GDM1 (cell line): ENCODE data around the gene AMIGO3.
"Not testable (repeated sequence)": the region's sequence is repeated elsewhere in the genome, so short reads cannot be mapped to it uniquely, and the experiment has no call there.

Source experiments
- DNase-seq: peaks from one replicate; lab custom pipeline; 2025; lab: John Stamatoyannopoulos, UW

Gene AMIGO3

DNA sequence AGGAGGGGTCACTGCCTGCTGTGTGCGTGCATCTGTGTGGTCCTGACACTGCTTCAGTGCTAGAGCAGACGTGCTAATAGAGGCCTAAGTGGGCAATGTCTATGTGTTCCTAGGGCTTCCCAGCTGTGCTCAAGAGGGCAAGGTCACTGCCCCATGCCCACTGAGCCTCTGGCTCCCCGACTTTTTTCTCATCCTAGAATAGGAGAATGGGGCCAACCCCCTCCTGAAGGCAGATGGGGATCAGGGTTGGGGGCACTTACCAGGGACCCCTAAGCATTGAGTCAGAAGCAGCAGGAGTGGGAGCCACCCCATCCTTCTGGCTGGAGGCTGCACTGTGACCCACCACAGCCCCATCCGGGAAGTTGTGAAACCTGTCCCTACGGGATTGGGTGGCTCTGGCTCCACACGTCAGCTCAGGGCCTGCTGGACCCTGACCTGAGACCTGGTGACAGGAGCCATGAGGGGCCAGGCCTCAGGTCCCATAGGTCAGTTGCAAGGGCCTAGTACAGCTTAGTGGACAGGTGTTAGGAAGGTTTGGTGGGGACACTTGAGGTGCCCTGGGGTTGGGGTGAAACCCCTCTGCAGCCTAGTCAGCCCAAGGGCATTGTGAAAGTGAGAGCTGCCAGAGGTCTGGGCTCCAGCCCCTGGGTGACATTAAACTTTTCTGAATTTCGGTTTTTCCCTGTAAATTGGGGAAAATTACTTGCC lies 31.0 kb downstream of the AMIGO3 start:
- DNase-seq: not testable (repeated sequence)

DNA sequence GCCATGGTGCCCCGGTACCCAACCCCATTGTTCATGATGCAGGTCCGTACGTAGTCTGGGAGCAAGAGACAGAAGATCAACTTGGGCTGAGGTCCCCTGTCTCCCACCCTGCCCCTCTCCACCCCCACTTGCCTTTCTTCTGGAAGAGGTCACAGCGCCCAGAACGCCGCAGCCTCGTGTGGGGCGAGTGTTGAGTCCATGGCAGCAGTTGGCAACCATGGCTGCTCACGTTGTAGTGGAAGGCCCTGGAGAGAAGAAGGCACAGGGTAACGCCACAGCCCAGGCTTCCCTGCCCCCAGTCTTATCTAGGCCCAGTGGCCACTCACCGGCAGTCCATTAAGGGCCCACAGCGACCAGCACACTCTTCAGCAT lies 32.1 kb downstream of the AMIGO3 start:
- DNase-seq: not testable (repeated sequence)

DNA sequence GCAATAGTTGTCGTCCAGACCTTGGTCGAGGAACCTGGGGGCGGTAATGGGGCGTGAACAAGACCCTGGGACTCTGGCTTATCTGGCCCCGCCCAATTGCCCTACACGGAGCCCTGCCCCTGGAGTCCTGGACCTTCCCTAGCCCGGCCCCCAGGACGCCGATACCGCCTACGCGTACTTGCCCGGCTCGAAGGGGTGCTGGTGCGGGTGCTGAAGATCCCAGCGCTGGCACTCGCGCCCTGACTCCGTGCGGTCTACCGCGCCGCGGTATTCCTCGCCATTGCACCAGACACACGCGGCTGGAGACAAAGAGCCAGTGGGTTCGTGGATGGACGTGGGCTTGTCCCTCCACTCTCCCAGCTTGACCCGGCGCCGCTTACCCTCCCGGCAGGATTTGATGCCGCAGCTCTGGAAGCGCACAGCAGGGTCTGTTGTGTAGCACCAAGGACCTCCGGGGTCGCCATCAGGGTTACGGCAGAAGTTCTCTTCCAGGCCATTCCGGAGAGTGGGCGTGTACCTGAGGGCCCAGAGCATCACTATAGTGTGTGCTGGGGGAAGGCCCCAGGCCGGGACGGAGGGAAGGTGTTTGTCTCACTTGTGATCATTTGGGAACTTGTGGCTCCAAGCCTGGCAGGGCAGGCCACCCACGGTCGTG lies 32.6 kb downstream of the AMIGO3 start:
- not testable (repeated sequence) for DNase-seq

DNA sequence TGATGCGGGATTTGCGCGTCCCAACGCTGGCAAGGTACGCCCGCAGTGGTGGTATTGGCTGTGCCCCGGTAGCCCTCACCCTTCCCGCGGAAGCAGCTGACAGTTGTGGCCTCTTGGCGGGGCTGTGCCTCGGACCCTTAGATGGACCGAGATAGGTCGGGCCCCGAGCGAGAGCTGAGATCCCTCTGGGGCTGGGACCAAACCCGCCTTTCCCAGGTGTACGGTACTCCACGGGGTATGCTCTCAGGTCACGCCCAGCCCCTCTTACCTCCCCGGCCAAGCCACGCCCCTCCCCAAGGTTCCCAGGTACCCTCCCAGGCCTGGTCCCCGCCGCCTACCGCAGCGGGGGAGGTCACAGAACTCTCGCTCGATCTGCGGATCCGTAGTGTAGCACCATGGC lies 33.1 kb downstream of the AMIGO3 start:
- not testable (repeated sequence) for DNase-seq

DNA sequence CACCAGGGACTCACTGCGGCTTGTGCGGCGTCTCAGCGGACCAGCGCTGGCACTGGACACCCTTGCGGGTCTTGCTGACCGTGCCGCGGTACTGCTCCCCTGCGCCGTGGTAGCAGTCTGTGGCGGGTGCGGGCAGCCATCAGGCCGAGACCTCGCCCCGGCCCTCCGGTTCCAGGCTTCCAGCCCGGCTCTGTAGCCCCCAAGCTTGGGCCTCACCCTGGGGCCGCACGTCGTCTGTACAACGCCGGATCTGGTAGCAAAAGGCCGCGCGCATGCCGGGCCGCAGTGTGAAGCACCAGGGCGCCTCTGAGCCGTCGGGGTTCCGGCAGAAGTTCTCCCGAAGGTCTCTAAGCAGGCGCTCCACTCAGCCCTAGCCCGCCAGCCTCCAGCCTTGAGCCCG lies 33.6 kb downstream of the AMIGO3 start:
- DNase-seq: not testable (repeated sequence)

DNA sequence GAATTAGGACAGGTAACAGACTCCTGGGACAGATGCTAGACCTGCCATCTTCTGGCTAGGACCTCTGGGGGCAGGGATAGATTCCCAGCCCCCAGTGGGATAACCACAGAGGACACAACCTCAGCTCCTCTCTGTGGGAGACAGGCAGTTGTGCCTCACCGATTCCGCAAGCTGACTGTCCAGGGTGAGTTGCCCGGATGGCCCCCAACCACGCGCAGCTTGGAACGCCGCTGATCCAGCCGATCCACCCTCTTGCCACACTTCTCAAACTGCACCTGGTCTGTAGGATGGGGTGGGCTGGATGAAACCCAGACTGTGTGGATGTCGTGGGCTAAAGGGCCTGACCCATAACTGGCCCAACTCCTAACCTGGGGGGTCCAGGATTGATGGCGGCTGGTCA lies 34.4 kb downstream of the AMIGO3 start:
- not testable (repeated sequence) for DNase-seq

DNA sequence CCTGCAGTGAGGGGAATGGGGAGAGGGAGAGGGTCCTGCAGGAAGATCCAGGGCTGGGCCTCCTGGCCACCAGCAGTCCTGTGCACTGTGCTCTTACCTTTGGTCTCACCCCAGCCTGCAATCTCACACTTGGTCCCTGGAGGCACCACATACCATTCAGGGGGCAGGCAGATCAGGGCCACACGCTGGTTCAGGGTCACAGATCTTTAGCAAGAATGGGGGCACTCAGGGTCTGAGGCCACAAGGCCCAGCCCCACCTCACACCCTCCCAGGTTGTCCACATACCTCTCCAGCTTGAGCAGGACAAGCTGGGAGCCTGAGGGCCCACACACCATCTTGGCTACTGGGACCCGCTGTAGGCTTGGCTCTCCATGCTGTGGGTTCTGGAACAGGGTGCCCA lies 35.0 kb downstream of the AMIGO3 start:
- DNase-seq: not testable (repeated sequence)

DNA sequence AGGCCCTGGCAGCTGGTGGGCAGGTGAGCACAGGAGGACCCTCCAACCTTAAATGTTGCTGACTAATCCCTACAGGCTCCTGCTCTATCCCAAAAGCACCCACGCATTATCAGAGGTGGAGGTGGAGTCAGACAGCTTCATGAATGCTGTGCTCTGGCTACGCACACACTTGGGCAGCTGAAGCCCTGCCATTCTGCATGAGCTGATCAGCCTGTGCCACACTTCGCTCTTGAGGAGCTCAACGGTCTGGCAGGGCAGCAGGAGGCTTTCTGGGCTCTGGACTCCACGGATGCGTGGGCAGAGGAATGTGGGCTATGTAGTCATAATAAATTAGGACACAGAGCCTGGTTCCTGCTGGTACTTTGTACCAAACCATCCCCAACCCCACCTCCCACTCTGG lies 36.3 kb downstream of the AMIGO3 start:
- DNase-seq: no peak

DNA sequence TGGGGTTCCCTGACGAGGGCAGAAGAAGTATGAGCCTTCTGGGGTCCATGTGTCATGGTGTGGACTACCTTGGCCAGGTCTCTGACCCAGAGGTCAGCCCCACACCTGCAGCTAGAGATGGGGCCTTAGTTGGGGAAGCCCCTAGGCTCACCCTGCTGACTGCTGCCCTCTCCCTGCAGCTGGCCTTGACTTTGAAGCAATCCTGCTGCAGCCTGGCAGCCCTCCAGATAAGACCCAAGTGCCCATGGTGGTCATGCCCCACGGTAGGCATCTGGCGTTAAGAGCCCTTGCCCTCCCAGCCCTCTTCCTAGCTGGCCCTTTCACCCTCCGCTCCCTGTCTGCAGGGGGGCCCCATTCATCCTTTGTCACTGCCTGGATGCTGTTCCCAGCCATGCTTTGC lies 37.9 kb downstream of the AMIGO3 start:
- no peak for DNase-seq

DNA sequence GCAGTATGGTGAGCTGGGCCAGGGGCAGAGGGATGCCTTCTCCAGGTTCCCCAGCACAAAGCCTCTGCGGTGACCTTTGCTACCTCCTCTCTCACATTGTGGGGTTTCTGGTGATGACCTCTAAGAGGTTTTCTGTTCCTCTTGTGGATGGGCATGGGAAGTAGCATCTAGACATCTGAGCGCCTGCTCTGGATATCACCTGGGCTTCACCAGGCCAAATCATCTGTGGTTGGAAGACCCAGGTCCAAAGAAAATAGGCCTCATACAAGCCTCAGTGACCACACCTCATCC lies 38.3 kb downstream of the AMIGO3 start:
- DNase-seq: no peak

DNA sequence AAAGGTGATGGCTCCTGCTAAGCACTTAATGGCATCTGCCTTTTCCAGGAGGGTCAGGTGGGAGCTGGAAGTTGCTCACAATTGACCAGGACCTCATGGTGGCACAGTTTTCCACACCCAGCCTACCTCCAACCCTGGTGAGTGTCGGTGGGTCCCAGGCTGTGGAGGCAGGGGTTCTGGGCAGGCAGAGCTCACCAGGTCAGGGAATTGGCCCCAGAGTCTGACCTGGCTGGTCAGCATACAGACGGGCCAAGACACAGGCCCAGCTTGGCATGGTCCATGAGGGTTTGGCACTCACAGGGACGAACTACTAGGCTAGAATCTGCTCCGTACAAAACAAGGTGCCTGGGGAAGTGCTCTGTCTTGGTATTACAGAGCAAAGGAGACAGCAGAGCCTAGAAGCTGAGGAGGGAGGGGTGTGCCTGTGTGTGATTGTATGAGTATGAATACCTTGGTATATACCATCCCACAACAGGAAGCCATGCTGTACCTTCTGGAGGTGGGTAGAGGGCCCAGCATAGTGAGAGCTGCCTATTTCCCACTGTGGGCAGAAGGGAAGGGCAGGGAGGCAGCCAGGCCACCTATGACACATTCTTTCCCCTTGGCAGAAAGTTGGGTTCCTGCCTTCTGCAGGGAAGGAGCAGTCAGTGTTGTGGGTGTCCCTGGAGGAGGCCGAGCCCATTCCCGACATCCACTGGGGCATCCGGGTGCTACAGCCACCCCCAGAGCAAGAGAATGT lies 38.8 kb downstream of the AMIGO3 start:
- DNase-seq: no peak

DNA sequence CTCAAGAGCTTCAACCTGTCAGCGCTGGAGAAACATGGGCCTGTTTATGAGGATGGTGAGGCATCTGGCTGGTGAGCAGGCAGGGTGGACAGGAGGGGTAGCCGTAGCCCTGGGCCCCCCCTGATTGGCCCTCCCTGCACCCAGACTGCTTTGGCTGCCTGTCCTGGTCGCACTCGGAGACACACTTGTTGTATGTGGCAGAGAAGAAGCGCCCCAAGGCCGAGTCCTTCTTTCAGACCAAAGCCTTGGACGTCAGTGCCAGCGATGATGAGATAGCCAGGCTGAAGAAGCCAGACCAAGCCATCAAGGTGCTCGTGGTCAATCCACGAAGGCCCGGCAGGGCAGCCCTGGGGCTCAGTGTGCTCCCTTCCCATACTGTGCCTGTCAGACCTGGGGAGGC lies 43.6 kb downstream of the AMIGO3 start:
- DNase-seq: no peak

DNA sequence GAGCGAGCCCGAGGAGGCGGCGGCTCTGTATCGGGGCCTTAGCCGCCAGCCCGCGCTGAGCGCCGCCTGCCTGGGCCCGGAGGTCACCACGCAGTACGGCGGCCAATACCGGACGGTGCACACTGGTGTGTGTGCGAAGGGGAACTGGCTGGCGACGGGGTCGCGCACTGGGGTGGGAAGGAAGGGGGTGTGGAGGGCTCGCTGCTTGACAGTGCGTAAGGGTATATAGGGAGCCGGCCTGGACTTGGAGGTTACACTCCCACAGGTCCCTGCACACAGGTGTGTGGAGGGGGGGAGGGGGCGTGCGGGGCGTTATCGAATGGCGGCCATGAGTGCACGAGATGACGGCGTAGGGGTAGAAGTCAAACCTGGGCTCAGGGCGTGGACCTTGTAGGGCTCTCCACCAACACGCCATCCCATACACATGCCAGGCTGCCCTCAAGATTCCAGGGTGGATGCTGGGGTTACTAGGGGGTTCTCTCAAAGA lies 44.9 kb downstream of the AMIGO3 start:
- no peak for DNase-seq

DNA sequence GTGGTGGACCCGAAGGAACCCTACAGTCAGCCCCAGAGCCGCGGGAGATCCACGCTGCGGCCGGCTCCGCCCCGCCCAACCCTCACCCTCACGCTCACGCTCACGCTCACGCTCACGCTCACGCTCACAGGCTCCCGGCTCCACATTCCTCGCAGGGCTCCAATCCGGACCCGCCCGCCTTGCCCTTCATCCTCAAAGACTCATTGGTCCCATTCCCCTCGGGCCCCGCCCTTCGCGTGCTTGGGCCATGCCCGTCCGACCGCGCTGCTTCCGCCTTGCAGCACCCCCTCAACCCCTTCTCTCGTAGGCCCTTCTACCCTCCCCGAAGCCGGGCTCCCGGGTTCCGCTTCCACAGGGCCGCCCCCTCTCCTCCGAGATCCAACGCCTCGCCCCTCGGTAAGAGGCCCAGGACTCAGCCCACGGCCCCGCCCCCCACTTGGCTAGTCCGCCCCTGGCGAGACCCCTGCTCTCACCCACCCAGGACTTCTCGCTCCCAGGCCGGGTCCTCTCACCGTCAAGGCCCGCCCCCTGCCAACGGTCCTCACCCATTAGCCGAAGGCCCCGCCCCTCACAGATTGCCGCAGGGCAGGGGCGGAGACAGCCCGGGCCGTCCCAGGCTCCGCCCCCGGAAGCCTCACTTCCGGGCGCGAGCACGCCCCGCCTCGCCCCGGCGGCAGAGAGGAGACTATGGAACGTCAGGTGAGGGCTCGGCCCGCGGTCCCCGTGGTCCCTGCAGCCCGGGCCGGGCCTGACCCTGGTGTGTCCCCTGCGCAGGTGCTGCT lies 45.6 kb downstream of the AMIGO3 start, which contains the start of gene APEH:
APEH (plus strand) TSS at position 637 of the 782 bp plus-strand sequence; CDS start at position 688, 51 bp downstream.
- no peak for DNase-seq

DNA sequence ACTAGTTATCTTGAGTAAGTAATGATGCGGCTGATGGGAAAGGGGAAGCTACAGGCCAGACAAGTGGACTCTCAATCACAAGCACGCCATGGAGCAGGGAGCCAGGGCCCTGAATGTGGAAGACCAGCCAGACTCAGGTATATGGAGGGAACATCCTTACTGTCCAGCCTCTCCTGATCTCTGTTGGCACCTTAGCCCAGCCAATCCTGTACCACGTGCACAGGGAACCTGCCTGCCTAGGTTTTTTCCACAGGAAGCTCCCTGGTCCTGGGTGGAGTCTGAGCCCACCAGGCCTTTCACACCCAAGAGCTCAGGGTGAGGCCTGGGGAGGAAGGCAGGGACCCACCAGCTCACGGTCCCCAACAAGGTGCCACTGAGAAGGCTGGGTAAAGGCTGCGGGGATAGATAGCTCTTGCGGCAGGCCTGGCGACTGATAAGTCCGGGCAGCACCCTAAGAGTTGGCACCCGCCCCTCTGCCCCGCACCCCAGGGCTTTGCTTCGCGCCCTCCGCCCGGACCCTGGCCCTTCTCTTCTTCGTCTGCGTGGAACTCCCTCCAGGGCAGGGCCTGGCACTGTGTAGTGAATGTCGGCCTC lies 46.3 kb downstream of the AMIGO3 start:
- DNase-seq: no peak

DNA sequence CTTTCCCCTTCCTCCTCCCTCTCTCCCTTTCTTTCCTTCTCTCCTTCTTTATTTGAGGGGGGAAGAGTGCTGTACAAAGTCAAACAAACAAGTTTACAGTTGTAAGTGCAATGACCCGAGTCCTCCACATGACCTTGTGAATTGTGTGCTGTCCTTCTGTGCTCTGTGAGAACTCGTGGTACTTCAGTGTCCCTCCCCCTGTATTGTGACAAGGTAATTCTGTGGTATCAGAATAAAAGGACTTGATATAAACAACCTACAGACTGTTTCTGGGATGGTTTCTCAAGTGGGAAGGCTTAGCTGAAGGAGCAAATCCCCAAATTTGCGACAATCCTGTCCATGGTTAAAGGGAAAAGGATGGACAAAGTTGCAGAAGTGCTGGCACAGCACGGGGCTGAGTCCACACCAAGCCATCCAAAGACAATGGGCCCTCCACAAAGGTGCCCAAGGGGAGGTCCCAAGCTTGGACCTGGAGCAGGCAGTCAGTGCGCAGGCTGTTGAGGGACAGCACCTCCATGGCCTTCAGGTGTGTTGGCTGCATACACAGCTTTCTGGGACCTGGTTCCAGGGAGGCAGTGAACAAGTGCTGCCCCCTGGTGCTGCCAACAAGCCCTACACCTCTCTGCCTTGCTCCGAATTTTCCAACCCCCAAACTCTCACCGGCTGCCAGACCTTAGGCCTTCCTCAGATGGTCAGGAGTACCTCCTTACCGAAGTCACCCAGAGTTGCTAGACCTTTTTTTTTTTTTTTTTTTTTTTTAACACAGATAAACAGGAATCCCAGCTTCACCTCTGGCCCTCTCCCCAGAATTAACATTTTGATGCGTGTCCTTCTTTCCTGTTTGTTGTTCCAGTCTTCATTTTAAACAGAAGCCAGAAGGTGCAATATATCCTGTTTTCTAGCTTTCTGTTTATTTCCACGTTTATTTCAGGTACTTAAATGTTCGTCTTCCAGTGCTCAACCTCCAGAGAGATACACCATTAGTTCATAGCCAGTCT lies 47.9 kb downstream of the AMIGO3 start:
- no peak for DNase-seq

DNA sequence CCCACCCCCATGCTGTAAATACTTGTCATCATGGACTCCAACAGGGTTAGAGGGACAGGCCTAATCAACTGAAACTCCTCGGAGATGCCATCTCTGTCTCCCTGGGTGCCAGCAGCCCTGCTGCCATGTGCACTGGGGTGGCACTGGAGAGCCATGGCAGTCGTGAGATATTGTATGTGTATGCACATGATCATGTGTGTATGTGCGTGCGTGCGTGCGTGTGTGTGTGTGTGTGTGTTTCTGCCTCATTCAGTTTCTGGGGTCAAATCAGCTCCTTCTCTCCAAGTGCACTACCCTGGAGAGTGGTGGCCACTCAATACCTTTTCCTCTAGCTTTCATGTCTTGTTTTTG lies 48.6 kb downstream of the AMIGO3 start:
- no peak for DNase-seq

DNA sequence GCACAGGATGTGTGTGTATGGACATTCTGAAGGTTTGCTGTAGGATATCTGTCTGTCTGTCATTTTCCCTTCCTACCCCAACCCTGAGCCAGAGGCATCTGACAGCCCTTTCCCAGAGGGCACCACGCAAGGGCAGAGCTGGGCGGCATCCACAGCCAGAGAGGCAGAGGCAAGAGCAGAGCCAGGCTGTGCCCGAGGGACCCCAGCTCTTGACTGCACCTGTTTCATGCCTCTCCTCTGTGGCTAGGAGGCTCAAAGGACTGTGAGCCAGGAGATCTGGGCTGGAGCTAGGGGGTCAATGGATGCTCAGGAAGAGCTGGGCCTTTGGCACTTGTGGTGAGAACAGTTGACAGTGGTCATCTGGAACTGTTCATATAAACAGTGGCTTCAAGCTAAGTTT lies 50.1 kb downstream of the AMIGO3 start:
- DNase-seq: no peak

DNA sequence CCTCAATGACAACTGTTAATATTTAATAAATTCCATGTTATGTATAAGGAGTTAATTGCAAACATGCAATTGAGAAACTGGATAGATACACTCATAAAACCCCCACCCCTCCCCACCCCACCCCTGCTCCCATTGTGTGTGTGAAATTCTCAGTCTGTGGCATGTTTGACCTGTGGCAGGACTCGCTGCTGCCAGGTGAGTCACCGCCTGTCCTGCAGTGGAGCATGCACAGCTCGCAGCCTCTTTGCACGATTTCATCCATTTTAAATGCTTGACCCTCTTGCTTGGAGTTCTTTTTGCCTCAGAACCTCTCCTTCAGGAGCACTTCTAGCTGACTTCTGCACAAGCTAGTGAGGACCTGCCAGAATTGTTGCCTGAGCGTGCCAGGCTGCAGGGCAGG lies 50.6 kb downstream of the AMIGO3 start:
- no peak for DNase-seq

DNA sequence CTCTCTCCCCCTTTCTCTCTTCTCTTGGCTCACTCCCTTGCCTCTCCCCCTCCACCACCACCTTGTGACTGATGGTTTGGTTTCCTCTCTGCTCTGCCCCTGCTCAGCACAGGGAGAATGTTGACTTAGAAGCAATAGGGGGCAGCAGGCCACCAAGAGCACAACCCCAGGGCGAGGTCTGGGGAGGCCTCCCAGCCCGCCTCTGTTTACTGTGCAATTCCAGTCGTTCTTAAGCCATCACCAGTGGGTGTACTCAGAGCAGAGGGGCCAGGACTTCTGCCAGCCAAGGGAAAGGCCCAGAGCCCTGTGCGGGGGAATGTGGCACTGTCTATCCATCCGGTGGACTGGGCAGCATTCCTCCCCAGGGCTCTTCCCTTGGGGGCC lies 51.1 kb downstream of the AMIGO3 start:
- no peak for DNase-seq
